HG03175 (cell line): ENCODE data around the gene NFATC2.

ENCODE experiments used
- ATAC-seq: cut with Tn5 transposase; IDR thresholded peaks from one replicate; pipeline ENCODE4 v1.9.1; 2021; ENCODE audit warnings: mild to moderate bottlenecking, moderate library complexity; ENCODE audit not compliant: unreplicated experiment

Gene NFATC2

DNA sequence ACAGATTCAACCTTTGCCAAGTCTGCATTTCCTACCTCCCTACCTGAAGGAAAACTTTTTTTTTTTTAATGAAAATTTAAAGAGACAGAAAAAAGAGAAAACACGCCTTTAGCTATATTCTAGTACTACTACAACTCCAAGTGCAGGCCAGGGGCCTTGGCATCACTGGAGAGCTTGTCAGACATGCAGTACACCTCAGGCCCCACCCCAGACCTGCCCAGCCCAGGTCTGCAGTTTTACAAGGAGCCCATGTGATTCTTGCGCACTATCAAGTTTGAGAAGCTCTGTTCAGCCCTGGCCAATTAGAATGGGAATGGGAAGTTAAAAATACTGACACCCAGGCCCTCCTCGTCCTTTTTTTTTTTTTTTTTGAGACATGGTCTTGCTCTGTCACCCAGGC lies 85.0 kb downstream of the NFATC2 start:
- ATAC-seq, result no peak

DNA sequence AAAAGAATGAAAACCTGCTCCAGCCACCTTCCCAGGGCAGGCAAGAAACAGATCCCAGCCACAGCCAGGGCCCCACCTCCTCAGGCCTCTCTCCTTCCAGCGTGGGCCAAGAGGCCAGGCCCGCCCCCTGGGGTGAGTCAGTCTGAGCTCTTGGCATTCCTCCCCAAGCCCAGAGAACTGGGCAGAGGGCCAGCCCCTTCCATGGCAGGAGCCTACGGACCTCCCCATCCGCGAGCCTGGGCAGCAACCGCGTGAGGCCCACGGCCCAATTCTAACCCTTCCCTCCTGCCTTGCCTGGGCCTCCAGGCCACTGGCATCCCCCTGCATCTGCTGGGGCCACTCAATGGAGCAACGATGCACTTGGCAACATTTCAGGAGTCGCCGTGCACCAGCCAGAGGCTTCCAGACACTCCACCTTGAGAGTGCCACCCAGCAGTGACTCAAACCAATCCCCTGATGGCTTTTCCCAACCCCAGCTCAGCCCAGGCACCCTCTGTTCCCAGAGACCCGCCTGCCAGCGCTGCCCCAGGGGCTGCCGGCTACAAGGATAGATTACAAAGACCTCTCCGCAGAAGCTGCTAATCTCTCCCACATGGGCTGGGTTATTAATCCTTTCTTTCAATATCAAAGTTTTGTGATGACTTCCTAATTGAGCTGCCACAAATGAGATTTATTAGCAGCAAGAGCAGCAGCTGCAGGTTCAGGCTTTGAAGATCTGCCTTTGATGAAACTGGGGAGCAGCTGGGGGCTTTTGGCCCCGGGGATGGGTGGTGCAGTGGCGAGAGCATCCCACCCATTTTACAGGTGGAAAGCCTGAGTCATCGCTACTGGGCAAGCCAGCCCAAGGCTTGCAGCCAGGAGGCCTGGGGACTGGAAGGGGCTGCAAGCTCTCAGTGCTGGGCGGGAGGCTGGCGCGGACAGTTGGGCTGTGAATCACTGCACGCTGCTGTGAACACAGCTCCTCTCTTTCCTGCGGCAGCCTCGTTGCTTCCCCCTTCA lies 85.7 kb downstream of the NFATC2 start:
- no peak for ATAC-seq

DNA sequence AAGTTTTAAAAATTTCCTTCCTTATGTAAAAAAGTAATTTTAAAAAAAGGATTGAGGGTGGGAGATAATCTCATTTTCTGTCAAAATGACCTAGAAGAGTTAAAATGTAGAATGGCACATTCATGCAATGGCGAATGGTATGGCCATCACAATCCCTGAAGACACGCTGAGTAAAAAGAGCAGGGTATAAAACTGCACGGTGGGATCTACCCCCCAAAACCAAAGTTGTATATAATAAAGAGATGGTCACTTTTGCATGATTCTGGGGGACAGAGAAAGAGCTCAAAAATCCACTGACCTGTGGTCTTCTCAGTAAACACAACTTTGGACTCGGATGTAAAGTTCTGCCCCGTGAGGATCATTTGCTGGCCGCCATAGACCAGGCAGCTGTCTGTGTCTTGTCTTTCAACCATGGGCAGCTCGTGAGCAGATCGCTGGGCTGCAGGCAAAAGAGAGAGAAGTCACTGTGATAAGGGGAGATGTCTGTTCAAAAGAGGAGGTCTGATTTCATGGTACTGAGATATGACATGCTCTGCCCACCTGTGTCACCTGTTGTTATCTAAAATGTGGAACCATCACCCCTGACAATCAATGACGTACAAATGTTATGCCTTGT lies 88.2 kb downstream of the NFATC2 start:
- ATAC-seq, result no peak

DNA sequence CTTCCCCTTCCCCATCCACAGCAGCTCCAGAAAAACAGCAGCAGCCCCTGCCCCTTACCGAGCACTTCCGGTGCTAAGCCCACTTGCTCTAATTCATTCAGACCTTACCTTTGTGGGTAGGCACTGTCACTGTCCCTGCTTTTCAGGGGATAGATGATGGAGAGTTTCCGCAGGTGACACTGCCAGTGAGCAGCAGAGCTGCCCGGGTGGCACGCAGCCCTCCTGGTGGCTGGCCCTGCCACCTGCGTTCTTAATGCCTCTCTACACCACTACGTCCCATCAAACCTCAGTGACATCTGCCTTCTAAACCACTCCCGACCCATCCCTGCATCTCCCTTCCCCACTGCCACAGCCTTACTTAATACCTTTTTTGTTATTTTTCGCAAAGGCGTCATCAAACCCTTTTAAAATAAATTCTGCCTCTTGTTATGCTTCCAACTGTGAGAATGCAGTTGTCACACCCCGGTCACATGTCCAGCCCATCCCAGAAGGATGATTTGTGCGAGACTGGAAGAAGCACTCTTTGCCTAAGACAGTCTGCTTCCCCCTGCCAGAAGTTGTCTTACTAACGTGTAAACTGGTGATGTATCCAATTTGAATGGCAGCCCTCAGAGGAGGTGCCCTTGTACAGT lies 89.7 kb downstream of the NFATC2 start:
- ATAC-seq, result no peak

DNA sequence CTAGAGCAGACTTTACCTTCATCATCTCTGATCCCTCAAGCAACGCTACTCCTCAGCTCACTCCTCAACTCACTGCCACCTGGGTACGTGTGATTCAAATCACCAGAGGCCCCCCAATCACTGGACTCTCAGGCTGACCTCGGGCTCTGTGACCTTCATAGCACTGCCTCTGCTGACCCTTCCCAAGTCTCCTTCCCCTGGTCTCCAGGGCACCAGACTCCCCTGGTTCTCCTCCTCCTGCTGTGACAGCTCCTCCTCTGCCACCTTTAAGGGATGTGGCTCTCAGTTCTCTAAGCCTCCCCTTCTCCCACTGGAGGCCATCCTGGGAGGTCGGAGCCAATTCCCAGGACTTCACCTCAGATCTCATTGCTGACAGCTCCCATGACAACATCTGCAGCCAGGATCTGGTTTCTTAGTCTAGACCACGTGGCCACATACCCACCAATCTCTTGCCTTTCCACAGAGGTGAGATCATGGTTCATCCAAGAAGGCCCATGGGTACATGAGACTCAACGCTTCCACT lies 90.4 kb downstream of the NFATC2 start:
- ATAC-seq, result no peak

DNA sequence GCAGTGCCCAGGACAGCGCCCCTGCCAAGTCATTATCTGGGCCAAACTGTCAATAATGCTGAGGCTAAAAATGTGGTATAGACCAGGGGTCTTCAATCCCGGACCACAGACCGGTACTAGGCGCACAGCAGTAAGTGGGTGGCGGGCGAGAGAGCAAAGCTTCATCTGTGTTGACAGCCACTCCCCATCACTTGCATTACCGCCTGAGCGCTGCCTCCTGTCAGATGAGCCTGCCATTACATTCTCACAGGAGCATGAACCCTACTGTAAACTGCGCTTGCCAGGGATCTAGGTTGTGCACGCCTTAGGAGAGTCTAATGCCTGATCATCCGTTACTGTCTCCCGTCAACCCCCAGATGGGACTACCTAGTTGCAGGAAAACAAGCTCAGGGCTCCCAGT lies 91.0 kb downstream of the NFATC2 start:
- ATAC-seq, result no peak

DNA sequence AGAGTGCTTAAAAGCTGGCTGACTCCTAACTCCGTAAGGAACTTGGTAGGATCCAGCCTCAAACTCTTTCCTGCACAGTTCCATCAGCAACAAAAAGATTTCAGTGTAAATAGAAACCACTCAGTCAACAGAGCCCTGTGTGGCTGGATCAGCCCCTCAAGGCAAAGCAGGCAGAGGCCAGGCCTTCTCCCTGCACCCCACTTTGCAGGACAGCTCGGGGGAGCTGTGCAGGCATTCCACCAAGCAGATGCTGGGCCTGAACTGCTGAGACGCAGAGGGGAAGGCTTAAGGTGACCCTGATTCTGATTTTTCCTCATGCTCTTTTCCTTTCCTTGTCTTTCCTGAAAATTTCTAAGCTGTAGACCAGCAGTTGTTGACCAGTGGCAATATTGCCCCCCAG lies 91.5 kb downstream of the NFATC2 start:
- ATAC-seq, result no peak

DNA sequence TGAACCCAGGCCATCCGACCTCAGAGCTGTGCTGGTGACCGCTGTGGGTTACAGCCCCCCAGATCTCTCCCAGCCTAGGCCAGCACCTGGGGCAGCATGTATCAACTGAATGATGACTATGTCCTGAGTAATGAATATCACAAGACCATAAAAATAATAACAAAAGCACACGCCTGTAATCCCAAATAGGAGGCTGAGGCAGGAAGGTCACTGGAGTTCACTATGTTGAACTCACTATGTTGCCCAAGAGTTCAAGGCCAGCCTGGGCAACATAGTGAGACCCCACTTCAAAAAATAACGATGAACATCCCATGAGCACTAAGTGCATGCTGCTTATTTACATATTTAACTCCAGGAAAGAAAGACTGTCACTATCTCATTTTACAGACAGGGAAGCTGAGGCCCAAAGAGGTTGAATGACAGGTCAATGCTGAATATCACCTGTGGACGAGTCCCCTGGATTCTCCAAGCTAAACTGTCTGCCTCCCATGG lies 92.3 kb downstream of the NFATC2 start:
- no peak for ATAC-seq

DNA sequence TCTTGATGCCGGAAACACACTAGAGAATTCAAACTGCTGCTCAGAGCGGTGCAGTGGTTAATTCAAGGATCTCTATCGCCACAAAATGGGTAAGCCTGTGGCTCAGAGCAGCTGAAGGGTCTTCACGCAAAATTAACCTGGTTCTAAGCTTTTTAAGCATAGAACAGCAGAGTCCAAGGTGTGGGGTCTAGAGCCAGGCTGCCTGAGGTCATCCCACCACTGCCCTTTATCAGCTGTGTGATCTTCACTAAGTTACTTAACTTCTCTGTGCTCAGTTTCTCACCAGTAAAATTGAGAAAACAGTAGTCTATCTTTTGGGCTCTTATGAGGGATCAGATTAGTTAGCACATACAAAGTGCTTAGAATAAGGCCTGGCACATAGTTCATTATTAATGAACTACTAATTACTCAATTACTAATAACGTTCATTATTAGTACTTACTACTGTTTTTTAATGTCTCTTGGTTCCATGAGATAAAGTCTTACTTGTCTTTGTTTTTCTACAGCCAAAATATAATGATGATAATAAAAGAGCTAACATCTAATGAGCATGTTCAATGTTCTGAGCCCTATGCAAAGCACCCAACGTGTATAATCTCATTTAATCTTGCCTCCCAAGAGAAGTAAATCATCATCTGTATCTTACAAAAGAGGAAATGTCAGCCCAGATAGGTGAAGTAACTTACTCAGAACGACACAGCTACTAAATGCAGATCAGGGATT lies 92.9 kb downstream of the NFATC2 start:
- ATAC-seq, result no peak

DNA sequence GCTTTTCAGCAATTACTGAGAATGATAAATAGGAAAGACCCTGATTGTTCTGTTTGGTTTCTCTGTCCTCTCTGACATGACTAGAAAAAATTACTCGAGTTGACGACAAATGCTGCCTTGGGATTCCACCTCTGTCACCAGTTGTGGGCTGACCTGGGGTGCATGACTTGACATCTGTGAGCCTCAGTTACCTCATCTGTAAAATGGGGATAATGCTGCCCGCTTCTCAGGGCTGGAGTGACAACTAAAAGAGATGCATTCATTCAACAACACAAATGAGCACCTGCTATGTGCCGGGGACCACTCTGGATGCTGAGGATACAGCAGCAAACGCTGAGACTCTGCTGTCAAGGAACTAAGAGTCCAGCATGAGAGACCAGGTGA lies 94.8 kb downstream of the NFATC2 start:
- ATAC-seq, result no peak

DNA sequence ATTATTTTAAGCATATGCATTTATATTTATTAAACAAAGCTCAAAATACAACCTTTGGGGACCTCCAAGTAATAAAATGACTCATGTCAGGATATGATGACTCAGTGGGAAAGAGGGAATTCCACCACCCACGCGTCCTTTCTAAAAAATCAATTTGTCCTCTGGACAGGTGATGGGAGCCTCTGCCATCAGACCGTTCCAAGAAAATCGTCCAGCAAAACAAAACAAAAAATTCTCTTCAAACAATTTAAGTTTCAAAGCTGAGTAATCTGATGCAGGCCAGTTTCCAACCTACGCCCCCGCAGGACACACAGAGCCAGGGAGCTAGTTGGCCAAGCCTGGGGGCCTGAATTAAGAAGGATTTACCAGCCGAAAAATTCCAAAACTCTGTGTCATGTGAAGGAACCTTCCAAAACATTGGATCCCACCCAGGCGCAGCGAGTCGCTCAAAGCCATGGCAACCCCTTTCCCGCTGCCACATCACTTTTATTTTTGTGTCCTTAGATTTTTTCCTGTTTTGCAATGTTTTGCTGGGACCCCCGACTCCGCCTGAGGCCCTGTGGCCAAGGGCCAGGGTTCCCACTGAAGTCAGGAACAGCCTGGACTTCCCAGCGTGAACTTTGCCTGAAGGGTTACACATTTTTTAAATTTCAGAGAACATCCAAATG lies 95.3 kb downstream of the NFATC2 start:
- no peak for ATAC-seq

DNA sequence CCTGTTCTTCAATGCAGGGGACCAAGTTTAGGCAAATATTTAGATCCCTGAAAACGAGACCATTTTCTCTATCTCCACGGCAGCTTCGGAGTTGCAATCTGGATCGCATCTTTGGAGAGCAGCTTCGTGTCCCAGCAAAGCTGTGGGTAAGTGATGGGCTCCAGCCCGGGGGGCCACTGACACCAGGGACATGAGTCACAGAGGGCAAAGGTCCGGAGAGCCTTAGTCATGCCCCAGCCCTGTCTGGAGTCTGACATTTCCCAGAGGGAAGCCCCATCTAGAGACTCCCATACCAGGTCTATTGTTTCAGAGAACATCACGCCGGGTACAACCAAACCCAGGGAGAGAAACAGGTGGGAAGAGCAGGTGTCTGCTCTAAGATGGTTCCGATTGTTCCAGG lies 95.9 kb downstream of the NFATC2 start:
- no peak for ATAC-seq

DNA sequence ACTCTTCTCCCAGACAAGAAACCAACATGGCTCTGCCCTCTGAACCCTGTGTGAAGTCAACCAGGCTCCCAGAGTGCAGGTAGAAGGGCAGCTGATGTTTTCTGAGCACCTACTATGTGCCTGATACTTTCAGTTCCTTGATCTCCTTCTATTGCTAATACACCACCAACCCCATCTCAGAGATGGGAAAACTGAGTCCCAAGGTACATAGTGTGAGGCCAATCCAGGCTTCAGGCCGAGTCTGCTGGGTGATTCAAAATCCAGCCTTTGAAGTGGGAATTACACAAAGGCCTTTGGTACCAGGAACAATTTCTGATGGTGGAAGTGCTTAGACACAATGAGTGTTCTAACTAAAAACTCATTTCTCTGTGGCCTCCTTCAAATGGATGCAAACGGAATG lies 96.3 kb downstream of the NFATC2 start:
- ATAC-seq, result no peak

DNA sequence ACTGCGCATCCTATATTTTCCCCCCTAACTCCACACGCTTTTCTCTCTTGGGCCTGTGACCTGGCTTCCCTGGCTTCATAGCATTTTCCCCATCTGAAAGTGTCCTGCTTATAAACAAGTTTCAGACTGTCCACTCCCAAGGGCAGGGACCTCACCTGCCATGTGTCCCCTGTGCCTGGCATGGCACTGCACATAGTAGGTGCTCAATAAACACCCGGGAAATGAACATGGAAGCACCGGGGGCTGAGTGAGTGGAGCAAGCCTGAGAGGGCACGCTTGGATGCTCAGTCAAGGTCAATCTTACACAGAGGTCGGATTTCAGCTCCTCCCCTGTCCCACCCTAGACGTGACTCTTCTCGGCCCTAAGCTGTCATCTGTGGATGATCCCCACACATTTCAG lies 96.9 kb downstream of the NFATC2 start:
- no peak for ATAC-seq

DNA sequence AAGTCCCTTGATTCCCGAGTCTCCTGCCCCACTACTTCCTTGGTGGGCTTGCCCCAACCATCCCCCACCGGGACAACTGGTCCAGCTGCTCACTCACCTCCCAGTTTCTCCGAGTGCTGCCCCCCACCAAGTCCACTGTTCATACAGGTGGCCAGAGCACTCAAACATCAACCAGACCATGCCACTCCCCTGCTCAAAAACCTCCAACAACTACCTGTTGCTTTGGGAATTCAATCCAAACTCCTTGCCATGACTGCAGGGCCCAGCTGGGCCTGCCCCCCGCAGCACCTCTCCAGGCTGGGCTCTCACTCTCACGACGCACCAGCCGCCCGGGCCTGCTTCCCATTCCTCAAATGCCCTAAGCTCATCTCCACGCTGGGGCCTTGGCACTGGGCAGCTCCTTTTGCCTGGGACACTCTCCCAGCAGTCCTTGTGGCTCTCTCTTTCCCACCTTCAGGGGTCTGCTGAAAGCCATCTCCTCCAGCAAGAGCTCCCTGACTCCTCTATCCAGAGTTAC lies 97.5 kb downstream of the NFATC2 start:
- ATAC-seq, result no peak

DNA sequence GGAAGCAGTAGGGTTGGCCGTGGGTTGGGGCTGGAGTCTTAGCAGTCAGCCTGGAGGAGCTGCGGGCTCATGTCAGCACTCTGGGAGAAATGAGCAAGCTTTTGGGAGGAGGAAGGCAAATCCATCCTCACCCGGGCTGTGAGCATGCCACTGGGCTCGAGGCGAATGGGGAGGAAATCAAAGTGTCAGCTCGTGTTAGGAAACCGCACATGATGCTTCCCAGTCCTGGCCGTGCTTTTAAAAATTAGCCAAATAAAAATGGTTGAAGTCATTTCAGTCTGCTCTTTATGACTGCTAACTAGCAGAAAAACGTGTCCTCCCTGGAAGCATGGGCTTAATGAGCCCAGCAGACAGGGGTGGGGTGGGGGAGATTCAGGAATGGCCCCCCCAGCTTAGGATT lies 98.1 kb downstream of the NFATC2 start:
- ATAC-seq, result no peak

DNA sequence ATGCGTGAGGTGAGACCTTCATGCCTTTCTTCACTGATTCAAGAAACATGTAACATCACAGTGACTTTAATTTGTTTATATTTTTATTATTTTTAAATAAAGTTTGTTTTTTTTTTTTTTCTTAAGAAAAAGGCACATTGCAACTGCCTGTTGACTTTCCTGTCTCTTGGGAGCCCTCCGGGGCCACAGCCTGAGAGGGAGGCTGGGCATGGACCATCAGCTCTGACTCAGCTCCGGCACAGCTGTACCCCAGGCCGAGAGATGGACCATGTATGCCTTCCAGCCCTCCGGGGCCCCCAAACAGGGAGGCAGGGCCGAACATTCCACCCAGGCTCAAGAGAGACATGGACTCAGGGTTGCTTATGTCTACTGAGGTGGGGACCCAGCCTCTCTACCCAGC lies 99.9 kb downstream of the NFATC2 start:
- no peak for ATAC-seq

DNA sequence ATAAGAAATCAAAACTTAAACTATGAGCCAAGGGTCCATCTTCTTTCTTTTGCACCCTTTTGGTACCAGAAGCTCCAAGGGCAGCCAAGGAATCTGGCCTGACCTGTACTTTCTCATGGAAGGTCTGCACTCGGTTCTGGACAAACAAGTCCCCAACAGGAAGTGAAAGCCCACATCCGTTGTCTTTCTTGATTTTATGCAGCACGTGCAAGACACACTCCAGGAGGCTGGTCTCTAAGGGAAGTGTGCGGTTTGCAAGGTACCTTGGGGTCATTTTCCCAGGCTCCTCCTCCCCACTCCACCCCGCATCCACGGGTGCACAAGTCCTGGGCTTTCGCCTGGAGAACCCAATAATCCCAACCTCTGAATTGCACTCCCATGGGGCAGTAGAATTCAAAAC lies 101.9 kb downstream of the NFATC2 start:
- no peak for ATAC-seq

DNA sequence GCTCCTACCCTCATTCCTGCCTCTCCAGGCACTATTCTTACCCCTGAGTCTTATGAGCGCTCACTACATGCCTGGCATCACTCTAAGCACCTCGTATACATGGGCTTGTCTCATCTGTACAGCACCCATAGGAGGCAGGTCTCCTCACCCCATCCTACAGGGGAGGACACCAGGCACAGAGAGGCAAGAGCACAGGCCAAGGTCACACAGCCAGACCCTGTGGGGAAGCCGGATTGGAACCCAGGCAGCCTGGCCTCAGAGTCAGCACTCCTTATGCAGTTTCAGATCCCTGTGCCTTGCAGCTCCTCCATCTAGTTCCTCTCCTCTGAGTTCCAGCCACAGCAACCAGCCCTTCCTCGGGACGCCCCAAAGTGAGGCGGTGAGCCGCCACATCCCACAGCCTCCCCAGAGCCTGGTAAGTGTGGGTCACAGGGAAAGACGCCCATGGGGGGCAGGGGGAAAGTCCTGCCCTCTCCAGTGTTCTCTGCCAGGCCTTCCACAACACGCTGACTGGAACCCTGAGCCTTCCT lies 103.3 kb downstream of the NFATC2 start:
- ATAC-seq, result no peak

DNA sequence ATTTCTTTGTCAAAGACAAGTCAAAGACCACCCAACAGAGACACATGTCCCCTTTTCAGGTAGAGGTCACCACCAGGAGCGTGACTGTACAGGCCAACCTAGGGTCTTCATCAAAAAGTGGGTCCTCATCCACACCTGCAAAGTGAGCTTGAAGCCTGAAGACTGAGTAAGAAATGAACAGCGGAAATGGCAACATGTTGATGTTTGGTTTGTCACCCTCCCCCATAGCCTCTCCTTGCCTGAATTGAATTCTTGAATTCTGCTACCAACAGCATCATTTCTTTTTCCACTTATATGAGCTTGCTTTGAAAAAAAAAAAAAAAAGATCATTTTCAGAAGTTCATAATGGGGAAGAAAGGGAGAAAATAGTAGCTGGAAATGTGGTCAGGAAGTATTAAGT lies 104.4 kb downstream of the NFATC2 start:
- no peak for ATAC-seq
